B cell (primary cell): ENCODE results near the gene EIPR1.

Experiments
- CTCF ChIP-seq: fragments of 200-600 bp; IDR thresholded peaks from one replicate; pipeline ENCODE4 v1.8.0; 2022; ENCODE audit warnings: antibody characterized with exemption, mild to moderate bottlenecking
- EZH2 ChIP-seq: IDR thresholded peaks from 2 replicates; pipeline ENCODE4 v1.6.1; 2012; ENCODE audit warnings: borderline replicate concordance, low read depth, mild to moderate bottlenecking, moderate library complexity, low read length; ENCODE audit not compliant: insufficient read depth, poor library complexity, severe bottlenecking

GRCh38 chr2:3343012-3343411, 34.6 kb downstream of the EIPR1 start:
- TF ChIP-seq CTCF, result no peak
- no peak for TF ChIP-seq EZH2
